HL-60 (cell line): ENCODE results near the gene ABL2.

Source experiments
- POLR2AphosphoS5 ChIP-seq: IDR thresholded peaks from 2 replicates; pipeline ENCODE4 v1.6.1; 2012; ENCODE audit warnings: low read depth
- TF ChIP-seq, protein P1 (sequence below): IDR thresholded peaks from one replicate; pipeline ENCODE4 v1.5.1; 2011; ENCODE audit warnings: low read length, control low read depth, inconsistent platforms; ENCODE audit not compliant: insufficient read depth
- TF ChIP-seq, protein P2 (sequence below): IDR thresholded peaks from 2 replicates; pipeline ENCODE4 v1.6.1; 2012; ENCODE audit warnings: low read depth; ENCODE audit not compliant: insufficient replicate concordance

DNA sequence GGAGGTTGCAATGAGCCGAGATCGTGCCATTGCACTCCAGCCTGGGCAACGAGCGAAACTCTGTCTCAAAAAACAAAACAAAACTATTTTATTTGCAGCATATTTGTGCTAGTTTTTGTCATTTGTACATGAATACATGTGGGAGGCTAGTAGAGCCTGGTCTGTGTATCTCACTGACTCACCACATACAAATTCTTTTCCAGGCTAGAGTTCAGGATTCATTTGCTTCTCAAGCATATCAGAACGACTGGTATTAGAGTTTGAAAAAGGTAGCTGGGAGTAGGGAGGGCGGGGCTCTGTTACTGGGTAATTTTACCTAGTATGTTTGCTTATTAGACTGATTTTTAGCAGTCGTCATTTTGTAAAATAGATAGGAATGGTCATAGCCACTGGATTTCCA lies 152.1 kb downstream of the ABL2 start:
- no peak for TF ChIP-seq POLR2AphosphoS5
- TF ChIP-seq, protein P1, sequence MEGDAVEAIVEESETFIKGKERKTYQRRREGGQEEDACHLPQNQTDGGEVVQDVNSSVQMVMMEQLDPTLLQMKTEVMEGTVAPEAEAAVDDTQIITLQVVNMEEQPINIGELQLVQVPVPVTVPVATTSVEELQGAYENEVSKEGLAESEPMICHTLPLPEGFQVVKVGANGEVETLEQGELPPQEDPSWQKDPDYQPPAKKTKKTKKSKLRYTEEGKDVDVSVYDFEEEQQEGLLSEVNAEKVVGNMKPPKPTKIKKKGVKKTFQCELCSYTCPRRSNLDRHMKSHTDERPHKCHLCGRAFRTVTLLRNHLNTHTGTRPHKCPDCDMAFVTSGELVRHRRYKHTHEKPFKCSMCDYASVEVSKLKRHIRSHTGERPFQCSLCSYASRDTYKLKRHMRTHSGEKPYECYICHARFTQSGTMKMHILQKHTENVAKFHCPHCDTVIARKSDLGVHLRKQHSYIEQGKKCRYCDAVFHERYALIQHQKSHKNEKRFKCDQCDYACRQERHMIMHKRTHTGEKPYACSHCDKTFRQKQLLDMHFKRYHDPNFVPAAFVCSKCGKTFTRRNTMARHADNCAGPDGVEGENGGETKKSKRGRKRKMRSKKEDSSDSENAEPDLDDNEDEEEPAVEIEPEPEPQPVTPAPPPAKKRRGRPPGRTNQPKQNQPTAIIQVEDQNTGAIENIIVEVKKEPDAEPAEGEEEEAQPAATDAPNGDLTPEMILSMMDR, result no peak
- TF ChIP-seq, protein P2, sequence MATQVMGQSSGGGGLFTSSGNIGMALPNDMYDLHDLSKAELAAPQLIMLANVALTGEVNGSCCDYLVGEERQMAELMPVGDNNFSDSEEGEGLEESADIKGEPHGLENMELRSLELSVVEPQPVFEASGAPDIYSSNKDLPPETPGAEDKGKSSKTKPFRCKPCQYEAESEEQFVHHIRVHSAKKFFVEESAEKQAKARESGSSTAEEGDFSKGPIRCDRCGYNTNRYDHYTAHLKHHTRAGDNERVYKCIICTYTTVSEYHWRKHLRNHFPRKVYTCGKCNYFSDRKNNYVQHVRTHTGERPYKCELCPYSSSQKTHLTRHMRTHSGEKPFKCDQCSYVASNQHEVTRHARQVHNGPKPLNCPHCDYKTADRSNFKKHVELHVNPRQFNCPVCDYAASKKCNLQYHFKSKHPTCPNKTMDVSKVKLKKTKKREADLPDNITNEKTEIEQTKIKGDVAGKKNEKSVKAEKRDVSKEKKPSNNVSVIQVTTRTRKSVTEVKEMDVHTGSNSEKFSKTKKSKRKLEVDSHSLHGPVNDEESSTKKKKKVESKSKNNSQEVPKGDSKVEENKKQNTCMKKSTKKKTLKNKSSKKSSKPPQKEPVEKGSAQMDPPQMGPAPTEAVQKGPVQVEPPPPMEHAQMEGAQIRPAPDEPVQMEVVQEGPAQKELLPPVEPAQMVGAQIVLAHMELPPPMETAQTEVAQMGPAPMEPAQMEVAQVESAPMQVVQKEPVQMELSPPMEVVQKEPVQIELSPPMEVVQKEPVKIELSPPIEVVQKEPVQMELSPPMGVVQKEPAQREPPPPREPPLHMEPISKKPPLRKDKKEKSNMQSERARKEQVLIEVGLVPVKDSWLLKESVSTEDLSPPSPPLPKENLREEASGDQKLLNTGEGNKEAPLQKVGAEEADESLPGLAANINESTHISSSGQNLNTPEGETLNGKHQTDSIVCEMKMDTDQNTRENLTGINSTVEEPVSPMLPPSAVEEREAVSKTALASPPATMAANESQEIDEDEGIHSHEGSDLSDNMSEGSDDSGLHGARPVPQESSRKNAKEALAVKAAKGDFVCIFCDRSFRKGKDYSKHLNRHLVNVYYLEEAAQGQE, result no peak
